ENCODE measurements around the gene DGAT2.

The DGAT2 gene

DNA sequence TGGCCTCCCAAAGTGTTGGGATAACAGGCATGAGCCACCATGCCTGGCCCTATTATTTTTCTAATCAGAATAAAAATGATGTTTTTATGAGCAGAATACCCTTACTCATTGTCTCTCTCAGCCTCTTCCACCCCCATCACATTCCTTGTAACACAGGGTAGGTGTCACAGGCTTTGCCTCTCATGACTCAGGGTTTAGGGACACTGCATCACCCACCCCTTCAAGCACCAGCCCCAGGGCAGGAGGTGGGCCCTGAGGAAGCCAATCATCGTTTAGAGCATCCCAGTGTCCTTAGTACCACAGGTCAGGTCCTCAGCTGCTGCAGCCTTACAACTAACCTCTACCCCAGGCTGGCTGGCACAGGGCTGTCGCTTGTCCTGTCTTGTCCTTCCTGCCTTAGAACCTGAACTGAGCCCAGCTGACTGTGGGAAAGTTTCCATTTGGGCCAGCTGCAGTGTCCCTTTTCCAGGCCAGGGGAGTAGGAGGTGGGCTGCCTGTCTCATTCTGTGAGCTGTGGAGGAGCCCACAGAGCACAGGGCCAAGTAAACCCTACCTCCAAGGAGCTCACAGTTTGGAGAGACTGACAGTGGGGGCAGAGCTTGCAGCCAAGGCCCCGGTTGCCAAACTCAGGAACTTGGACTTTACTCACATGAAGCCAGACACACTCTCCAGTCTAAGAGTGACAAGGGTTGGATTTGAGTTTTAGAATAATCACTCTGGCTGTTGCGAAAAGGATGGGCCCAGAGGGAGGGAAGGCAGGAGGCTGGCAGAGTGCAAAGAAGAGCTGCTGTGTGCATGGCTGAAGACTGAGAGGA is 26.9 kb downstream of the DGAT2 start:
- TF ChIP-seq, protein P1, sequence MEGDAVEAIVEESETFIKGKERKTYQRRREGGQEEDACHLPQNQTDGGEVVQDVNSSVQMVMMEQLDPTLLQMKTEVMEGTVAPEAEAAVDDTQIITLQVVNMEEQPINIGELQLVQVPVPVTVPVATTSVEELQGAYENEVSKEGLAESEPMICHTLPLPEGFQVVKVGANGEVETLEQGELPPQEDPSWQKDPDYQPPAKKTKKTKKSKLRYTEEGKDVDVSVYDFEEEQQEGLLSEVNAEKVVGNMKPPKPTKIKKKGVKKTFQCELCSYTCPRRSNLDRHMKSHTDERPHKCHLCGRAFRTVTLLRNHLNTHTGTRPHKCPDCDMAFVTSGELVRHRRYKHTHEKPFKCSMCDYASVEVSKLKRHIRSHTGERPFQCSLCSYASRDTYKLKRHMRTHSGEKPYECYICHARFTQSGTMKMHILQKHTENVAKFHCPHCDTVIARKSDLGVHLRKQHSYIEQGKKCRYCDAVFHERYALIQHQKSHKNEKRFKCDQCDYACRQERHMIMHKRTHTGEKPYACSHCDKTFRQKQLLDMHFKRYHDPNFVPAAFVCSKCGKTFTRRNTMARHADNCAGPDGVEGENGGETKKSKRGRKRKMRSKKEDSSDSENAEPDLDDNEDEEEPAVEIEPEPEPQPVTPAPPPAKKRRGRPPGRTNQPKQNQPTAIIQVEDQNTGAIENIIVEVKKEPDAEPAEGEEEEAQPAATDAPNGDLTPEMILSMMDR (conservative IDR thresholded peaks at IDR 0.05; ENCODE audit: low read depth, low read length) = no peak
- no peak overlapping the region for H3K4me3 ChIP-seq (ENCODE audit: low read depth, low read length)
- DNase-seq (ENCODE audit: low read depth) = no peak

DNA sequence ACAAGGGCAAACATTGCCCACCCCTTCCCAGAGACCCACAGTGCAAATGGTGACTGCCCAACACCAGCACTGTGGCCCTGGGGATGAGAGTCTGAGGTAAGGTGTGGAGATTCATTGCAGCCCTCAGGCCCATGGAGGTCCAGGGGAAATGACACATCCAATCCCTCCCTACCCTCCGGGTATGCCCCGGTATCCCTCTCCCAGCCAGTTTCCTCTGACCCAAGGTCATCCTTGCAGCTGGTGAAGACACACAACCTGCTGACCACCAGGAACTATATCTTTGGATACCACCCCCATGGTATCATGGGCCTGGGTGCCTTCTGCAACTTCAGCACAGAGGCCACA is 27.5 kb downstream of the DGAT2 start:
- no peak overlapping the region for H3K4me3 ChIP-seq (ENCODE audit: low read depth, low read length)
- TF ChIP-seq, protein P1 (conservative IDR thresholded peaks at IDR 0.05; ENCODE audit: low read depth, low read length) = no peak
- no peak for DNase-seq (ENCODE audit: low read depth)

DNA sequence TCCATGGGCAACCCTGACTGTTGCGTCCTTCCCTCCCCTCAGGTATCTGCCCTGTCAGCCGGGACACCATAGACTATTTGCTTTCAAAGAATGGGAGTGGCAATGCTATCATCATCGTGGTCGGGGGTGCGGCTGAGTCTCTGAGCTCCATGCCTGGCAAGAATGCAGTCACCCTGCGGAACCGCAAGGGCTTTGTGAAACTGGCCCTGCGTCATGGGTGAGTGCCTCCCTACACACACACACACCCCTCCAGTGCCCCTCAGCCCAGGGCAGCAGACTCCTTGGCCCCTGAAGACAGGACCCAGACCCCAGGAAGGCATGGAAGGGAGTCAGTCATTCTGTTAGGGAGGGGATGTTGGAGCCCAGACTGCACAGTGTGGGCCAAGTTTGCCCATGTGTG is 28.5 kb downstream of the DGAT2 start:
- DNase-seq (ENCODE audit: low read depth) = no peak
- TF ChIP-seq, protein P1 (conservative IDR thresholded peaks at IDR 0.05; ENCODE audit: low read depth, low read length) = no peak

DNA sequence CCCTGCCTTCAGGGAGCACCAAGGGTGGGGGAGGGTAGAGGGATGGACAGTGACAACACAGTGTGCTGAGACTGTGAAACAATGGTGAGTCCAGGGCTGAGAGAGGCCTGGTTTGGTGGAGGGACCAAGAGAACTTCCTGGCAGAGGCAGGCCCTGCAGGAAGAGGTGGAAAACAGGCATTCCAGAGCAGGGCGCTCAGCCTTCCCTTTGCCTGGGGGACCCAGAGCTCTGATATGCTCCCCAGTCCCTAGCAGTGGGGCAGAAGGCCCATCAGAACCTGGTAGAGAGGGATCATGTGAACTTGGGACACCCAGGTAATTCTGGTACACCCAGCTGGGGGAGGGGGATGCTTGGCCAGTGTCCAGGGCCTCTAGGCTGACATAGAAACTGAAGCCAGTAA is 29.2 kb downstream of the DGAT2 start:
- no peak for DNase-seq (ENCODE audit: low read depth)
- TF ChIP-seq, protein P1 (conservative IDR thresholded peaks at IDR 0.05; ENCODE audit: low read depth, low read length) = no peak
- H3K4me3 ChIP-seq (ENCODE audit: low read depth, low read length) = no peak overlapping the region

More for the DNA sequence above, 28.5 kb downstream of the DGAT2 start:
- H3K4me3 ChIP-seq (ENCODE audit: low read depth, low read length) = no peak overlapping the region

DNA sequence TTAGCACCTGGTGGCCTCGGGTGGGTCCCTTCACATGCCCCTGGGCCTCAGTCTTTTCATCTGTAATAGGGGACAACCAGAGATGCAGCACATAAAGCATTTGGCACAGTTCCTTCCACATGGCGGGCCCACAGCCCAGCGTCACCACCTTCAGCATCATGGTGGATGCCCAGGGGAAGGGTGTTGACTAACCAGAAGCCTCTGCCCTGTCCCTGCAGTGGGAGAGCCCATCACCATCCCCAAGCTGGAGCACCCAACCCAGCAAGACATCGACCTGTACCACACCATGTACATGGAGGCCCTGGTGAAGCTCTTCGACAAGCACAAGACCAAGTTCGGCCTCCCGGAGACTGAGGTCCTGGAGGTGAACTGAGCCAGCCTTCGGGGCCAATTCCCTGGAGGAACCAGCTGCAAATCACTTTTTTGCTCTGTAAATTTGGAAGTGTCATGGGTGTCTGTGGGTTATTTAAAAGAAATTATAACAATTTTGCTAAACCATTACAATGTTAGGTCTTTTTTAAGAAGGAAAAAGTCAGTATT is 31.6 kb downstream of the DGAT2 start:
- no peak overlapping the region for H3K4me3 ChIP-seq (ENCODE audit: low read depth, low read length)
- TF ChIP-seq, protein P1 (conservative IDR thresholded peaks at IDR 0.05; ENCODE audit: low read depth, low read length) = no peak
- no peak for DNase-seq (ENCODE audit: low read depth)

DNA sequence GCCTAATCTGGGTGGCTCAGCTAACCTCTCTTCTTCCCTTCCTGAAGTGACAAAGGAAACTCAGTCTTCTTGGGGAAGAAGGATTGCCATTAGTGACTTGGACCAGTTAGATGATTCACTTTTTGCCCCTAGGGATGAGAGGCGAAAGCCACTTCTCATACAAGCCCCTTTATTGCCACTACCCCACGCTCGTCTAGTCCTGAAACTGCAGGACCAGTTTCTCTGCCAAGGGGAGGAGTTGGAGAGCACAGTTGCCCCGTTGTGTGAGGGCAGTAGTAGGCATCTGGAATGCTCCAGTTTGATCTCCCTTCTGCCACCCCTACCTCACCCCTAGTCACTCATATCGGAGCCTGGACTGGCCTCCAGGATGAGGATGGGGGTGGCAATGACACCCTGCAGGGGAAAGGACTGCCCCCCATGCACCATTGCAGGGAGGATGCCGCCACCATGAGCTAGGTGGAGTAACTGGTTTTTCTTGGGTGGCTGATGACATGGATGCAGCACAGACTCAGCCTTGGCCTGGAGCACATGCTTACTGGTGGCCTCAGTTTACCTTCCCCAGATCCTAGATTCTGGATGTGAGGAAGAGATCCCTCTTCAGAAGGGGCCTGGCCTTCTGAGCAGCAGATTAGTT is 32.3 kb downstream of the DGAT2 start:
- no peak for DNase-seq (ENCODE audit: low read depth)
- TF ChIP-seq, protein P1 (conservative IDR thresholded peaks at IDR 0.05; ENCODE audit: low read depth, low read length) = no peak
- H3K4me3 ChIP-seq (ENCODE audit: low read depth, low read length) = no peak overlapping the region
